GM13976 (cell line): ENCODE results near the gene LEFTY2.

ENCODE experiments used
- DNase-seq: peaks from one replicate; pipeline ENCODE4 v3.0.0; 2012; ENCODE audit warnings: low spot score
- CTCF ChIP-seq: IDR thresholded peaks from 2 replicates; pipeline ENCODE4 v1.5.1; 2012; ENCODE audit warnings: borderline replicate concordance, mild to moderate bottlenecking; ENCODE audit not compliant: insufficient read depth; ENCODE audit errors: extremely low read depth, missing control alignments, control extremely low read depth
- in situ Hi-C: fragments of 300-500 bp; cut with MboI; formaldehyde crosslinking; loops from one replicate; pipeline ENCODE4 v1.12.0; 2022; ENCODE audit warnings: low sequenced_read_pairs, mixed read lengths, inconsistent platforms; ENCODE audit not compliant: unreplicated experiment

Gene LEFTY2

GRCh38 chr1:225923692-225924555, 17.1 kb downstream of the LEFTY2 start, which contains the start of gene PYCR2:
TSS of gene PYCR2 (minus strand) at chr1:225924250. CDS start at chr1:225924110, 140 bp downstream.
- peak; percentile 100 for DNase-seq
- in situ Hi-C loops, result no loop called here
- TF ChIP-seq CTCF, result no peak

GRCh38 chr1:225923381-225923691, 17.7 kb downstream of the LEFTY2 start:
- no peak for DNase-seq
- no peak for TF ChIP-seq CTCF
- in situ Hi-C loops, result no loop called here

GRCh38 chr1:225921734-225922709, 19.0 kb downstream of the LEFTY2 start:
- TF ChIP-seq CTCF, result no peak
- DNase-seq, result no peak

GRCh38 chr1:225919906-225920305, 21.1 kb downstream of the LEFTY2 start:
- in situ Hi-C loops, result no loop called here
- no peak for DNase-seq
- TF ChIP-seq CTCF, result no peak

More at GRCh38 chr1:225921734-225922709, 19.0 kb downstream of the LEFTY2 start:
- in situ Hi-C loops, result no loop called here

GRCh38 chr1:225918280-225918679, 22.7 kb downstream of the LEFTY2 start:
- in situ Hi-C loops, result no loop called here
- DNase-seq, result no peak
- TF ChIP-seq CTCF, result no peak

GRCh38 chr1:225917536-225917935, 23.5 kb downstream of the LEFTY2 start:
- DNase-seq, result no peak
- no peak for TF ChIP-seq CTCF
- in situ Hi-C loops, result no loop called here
